ENCODE results near the gene STRA8. TPM values are rescaled to one million over a fixed set of nuclear protein-coding genes. Genes with fewer than 3 reads are reported as not detected.
A peak's percentile ranks its signal among the peaks of the same experiment; 100 is the strongest.

The STRA8 gene
- total RNA-seq, 1 donor from 2014 or later, result not detected

DNA sequence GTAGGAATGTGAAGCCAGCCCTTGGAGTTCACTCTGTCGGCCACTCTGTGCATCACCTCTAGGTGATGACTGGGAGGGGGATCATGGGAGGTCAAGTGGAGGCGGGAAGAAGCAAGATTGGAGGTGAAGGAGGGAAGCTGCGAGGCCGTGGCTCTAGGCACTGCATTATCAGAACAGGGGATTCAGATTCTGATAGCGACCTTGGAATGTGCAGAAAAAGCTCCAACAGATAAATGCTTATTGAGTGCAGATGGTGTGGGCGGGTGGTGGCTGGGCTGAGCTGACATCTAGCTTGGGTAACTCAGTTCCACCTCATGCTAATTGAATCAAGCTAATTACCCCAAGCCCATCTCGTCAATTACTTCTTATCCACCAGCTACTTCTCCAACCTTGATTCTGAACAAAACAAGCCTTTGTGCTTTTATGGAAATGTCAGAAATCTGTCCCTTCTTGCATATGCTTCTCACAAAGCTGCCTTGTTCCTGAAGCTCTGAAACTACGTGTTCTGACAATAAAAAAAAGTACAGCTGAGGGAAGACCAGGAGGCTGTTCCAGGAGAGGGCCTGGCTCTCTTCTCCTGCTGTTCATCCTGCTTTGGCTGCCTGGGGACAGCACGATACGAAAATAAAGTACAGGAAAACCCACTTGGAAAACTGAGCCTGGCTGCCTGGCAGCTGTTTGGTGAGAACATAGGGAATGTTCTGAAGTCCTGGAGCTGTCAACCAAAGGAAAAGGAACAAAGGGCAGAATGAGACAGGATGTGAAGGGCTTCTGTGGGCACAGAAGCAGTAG, 27.5 kb downstream of the STRA8 start:
- DNase-seq (ENCODE audit: low spot score in 2 of 2) (no peak), FAIRE-seq (no peak)

DNA sequence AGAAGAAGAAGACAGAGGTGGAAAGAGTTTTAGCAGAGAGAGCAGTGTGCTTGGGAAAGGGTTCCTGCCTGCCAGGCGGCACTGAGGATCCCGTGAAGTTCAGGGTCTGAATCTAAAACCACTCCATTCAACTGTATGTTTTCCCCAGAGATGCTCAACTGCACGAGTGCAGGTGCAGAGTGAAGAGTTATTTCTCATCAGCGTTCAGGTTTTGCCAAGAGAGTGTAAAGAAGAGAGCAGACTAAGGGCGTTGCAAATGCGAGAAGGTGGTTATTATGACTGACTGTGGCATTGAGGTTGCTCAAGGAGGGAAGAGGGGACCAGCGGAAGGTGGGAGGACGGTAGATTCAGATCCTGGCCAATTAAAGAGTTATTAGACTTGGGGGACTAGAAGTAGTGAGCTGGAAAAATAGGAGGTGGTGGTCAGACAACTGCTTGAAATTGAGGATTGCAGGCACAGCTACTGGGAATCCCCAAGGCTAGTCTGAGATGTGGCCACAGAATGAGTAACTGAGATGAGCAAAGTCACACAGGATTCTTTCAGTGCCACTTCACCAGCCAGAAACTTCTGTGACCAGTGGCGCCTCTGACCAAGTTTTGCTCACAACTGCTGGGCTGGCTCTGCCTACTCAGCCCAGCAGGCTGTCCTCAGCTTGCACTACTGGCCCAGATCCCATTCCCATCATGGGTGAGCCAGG, 29.1 kb downstream of the STRA8 start:
- FAIRE-seq (no peak), DNase-seq (ENCODE audit: low spot score in 2 of 2) (no peak)

DNA sequence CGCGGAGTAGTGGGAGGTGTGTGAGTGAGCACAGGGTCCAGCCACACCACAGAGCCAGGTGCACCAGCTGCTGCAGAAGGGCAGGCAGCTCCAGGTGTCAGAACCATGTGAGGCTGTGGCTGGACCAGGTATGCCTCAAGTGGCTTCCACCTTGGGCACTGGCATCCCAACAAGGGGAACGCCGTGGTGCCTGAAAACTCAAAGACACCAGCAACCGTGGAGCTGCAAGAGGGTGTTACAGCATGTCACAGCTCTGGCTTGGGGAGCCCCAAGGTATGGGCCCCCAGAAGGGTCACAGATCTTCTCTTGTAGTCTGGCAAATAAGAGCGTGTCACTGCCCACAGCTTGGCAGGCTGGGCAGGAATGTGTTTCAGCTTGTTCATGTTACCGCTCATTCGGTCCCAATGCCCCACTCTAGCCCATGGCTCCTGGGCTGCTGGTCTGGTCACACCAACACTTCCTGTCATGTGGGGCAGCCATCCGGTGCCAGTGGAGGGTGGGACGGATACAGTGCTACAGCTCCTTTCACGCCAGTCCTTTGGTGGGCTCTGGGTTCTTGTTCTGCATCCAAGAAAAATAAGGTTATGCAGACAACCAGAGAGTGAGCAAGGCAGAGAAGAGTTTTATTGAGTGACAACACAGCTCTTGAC, 29.8 kb downstream of the STRA8 start:
- DNase-seq (ENCODE audit: low spot score in 2 of 2) (no peak), FAIRE-seq (no peak)

DNA sequence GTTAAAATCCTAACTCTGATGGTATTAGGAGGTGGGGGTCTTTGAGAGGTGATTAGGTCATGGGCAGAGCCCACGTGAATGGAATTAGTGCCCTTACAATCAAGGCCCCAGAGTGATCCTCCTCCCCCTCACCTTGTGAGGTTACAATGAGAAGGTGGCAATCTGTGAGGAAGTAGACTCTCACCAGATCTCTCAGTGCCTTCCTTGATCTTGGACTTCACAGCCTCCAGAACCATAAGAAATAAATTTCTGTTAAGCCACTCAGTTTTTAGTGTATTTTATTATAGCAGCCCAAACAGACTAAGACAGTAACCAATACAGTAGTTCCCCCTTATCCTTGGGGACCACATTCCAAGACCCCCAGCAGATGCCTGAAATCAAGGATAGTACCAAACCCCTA, 32.0 kb downstream of the STRA8 start:
- DNase-seq (ENCODE audit: low spot score in 2 of 2) (no peak), FAIRE-seq (no peak)

DNA sequence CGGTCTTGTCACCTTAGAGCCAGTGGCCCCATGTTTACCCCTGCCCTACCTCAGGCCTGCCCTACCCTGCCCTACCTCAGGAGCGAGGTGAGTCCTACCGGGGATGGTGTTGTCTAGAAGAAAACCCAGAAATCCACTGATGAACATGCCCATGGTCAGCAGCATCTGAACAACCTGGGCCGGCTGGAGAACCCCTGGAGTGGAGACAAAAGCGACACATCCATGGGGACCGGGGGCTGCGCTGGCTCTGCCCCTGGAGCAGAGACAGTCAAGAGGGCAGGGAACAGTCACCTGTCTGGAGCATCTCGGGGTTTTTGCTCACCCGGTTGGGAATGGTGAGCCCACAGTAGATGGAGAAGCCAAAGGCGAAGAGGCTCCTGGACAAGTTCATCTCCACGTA, 36.3 kb downstream of the STRA8 start:
- DNase-seq (ENCODE audit: low spot score in 2 of 2), result no peak
- no peak for FAIRE-seq

DNA sequence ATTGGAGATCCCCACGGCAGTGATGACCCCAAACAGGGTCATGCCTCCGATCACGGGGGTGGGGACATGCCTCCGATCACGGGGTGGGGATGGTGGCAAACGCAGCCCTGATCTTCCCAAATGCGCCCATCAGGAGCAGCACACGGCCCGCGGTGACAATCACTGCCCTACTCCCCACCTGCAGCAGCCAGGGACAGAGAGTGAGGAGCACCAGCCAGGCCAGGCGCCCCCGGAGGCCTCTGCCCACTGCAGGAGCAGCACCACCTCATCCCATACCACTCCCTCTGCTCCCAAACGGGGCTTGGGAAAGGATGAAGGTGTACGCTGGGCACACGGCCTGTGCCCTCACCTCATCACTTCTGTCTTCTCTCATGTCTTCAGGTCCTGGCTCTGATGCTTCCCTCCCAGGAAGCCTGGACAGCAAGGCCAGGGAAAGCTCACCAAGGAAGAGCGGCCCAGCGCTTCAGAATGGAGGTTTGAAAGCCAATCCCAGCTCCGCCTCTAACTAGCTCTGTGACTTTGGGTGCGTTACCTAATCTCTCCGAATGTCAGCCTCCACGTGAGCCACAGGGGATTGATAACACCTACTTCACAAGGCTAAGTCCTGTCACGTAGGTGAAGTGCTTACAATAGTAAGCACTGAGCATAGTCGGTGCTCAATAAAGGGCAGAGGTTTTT, 37.1 kb downstream of the STRA8 start:
- FAIRE-seq, result no peak
- no peak for DNase-seq (ENCODE audit: low spot score in 2 of 2)

DNA sequence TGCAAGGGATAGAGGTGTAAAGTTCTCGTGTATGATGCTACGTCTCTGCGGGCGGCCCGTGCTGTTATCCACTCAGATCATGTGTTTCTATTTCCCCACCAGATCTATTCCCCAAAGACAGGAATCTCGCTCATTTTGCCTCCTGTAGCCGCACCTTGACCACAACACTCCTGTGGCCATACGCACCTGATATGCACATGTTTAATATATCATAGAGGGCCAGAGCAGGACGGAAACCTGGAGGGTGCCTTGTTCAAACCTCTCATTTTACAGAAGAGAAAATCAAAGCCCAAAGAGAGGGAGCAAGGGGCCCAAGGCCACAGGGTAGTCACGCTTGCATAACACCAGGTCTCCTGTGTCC, 37.6 kb downstream of the STRA8 start:
- FAIRE-seq, result no peak

DNA sequence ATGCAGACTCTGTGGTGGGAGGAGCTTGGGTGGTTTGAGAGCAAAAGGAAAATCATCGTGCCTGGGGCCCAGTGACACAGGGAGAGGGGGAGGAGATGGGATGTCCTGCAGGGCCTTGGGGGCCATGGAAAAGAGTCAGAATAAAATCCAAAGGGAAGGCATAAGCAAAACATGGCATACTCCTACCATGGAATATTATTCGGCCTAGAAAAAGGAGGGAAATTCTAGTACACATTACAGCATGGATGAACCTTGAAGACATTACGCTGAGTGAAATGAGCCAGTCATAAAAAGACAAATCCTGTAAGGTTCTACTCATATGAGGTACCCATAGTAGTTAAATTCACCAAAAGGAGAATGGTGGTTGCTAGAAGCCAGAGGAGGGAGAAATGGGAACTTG, 38.7 kb downstream of the STRA8 start:
- no peak for FAIRE-seq

More for the DNA sequence above, 37.6 kb downstream of the STRA8 start:
- no peak for DNase-seq (ENCODE audit: low spot score in 2 of 2)

DNA sequence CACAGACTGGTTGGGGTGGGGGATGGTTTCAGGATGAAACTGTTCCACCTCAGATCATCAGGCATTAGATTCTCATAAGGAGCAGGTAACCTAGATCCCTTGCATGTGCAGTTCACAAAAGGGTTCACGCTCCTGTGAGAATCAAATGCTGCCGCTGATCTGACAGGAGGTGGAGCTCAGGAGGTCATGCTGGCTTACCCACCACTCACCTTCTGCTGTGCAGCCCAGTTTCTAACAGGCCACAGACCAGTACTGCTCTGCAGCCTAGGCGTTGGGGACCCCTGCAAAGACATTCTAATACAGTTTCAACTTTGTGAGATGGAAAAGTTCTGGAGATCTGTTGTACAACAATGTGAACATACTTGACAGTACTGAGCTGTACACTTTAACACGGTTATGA, 39.9 kb downstream of the STRA8 start:
- DNase-seq (ENCODE audit: low spot score in 2 of 2), result no peak
- no peak for FAIRE-seq

More for the DNA sequence above, 38.7 kb downstream of the STRA8 start:
- no peak for DNase-seq (ENCODE audit: low spot score in 2 of 2)

DNA sequence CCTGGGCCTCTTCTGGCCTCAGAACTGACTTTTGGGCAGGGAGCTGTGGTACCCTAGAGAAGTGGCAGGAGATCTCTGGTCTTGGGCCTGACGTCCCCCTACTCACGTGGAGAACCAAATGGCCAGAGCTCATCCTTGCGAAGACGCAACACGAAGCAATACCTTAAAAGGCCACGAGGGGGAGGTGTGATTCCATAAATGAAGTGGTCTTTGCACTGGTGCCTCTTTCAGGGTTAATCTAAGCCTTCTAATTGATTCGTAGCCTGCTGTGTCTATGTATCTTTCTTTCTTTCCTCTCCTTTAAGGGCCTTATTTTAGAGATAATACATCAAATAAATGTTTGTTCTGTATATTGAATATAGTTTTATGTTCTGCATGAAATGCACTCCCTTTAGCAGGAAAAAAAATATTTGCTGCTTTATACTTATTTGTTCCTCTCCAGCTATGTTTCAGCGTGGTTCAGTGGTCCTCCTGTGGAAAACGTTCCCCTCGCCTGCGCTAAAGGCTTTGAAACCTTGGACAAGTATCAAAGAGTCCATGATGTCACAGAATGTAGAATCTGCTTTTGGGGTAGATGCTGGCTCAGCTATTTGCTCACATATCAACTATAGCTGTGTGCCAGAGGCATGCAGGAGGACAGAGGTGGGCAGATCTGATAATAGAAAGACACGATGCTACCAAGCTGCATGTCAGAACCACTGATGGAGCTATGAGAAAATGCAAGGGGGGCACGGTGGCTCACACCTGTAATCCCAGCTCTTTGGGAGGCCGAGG, 41.0 kb downstream of the STRA8 start:
- no peak for FAIRE-seq
- DNase-seq (ENCODE audit: low spot score in 2 of 2), result peak; percentile 63 to 68

DNA sequence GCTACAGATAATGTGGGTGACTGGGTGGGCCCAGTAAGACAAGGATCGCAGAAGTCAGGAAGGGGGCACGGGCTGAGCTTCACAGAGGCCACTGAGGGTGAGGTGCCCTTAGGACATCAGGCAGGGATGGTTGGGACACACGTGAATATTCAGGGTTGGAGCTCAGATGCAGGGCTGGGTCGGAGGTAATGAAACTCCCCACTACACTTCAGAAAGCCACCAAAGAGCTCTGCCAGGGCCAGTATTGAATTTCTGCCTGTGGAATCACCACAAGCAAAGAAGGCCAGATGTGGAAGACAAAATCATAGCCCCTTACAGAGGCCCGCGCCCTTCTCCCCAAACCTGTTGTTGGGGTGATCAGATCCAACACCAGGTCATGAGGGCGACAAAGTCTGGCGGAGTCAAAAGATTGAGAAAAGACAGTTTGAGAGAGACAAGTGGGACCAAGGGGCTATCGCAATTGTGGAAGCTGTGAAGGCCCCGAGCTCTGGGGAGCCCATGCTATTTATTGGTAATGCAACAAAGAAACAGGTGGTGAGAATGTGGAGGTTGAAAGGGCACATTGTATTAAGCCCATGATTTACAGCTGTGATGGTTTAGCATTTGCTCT, 42.4 kb downstream of the STRA8 start:
- DNase-seq (ENCODE audit: low spot score in 2 of 2), result no peak
- no peak for FAIRE-seq

DNA sequence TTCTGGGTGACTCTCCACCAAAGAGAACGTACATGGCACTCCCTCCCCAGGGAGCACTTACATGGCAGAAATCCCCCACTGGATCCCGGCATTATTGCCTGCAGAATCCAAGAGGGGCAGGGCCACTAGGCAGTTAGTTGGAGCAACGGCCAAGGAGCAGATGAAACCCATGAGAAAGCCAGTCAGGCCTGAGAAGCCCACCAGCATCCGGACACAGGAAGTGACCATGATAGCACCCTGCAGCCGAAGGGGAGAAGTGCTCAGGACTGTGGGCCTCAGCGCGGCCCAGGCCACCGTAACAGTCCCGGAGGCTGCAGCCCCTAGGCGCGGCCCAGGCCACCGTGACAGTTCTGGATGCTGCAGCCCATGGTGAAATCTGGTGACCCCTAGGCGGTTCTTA, 43.5 kb downstream of the STRA8 start:
- no peak for DNase-seq (ENCODE audit: low spot score in 2 of 2)
- no peak for FAIRE-seq

DNA sequence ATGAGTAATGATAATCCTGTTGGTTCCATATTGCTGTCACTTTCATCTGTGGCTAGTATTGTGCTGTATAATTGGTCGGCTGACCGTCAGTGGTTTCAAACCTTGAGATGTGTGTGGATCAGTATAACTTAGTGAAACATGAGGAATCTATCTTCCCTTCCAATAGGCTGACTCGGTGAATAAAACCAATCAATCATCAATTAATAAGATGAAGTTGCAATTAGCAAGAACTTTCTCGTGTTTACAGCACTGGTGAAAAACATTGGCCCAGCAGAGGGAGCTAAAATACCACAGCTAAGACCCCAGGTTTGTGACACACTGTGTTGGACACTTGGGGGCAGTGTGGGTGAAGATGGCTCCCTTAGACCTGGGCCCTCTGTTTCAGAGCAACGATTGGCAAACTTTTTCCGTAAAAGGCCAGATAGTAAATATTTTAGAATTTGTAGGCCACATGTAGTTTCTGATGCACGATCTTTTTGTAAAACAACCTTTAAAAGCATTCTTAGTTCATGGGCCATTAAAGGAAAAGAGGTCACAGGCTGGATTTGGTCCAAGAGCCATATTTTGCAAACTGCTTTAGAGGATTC, 47.8 kb downstream of the STRA8 start:
- FAIRE-seq, result peak; percentile 86
- peak; percentile 75 to 78 for DNase-seq (ENCODE audit: low spot score in 2 of 2)

DNA sequence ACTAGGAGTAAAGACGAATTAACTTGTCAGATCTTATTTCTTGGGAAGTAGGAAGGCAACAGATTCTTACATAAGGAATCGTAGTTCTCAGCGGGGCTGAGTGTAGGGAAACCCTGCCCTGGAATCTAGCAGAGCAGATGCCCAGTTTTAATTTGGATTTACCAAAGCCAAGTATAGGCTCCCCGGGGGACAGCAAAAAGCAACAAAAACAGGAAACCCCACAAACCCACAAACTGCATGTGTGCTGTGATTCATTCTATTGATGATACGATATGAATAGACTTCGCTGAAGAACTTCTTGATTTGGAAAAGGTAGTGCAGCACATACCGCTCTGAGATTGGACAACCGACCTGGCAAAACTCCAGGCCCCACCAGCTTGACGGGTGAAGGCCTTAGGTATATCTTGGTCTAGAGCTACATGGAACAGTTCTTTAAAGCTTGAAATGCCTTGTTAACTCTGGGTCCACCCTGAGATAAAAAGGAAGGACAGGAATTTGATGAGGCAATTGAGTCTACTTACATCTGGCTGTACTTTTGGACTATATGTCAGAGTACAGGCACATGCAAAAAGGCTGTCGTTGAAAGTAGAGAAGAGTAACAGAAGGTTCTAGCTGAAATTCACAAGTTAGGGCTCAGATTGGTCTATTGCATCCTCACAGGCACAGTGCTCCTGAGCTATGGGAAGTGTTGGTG, 49.1 kb downstream of the STRA8 start:
- DNase-seq (ENCODE audit: low spot score in 2 of 2), result no peak
- FAIRE-seq, result no peak

DNA sequence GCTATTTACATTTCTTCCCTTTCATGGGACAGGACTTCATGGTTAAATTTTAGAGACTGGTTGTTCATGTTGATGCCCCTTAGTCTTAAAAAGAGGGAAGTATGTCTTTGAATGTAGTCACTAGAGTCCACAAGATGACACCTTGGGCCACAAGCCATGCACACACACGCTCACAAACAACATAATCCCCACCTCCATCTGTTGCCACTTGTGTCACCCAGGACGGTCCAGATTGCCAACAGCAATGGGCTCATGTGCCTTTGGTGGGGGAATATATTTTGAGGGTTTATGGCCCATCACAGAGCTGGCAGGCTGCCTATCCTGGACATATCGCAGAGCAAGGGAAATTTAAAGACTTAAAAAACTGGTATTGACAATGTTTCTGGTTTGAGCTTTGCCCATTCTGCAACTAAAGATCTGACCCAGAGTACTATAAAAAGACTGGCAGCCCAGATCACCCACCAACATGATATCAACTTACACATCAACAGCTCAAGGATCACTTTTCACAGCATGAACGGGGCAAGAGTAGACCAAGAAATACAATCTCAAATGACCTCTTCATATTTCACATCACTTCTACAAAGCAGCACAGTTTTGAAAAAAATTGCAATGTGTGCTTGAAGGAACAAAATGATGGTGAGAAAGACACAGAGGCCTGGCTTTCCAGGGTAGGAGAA, 50.5 kb downstream of the STRA8 start:
- no peak for DNase-seq (ENCODE audit: low spot score in 2 of 2)
- no peak for FAIRE-seq

DNA sequence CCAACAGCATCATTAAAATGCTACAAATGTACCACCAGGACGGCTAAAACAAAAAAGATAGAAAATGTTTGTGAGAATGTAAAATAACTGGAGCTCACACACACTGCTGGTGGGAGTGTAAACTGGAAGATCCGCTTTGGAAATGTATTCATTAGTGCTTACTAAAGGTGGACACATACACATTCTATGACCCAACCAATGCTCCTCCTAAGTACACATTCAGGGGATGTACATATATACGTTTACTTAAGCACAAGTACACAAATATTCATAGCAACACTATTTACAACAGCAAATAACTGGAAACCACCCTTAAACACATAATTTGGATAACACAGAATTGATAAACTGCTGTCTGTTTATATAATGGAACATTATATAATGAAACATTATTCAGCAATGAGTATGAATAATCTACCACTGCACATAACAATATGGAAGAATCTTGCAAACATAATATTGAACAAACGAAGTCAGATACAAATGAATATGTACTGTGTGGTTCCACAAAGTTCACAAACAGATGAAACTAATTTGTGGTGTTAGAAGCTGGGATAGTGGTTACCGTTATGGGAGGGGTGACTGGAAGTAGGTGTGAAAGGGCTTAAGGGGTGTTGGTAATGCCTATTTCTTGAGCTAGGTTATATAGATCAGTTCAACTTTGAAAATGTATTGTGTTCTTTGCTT, 52.1 kb downstream of the STRA8 start:
- FAIRE-seq (no peak), DNase-seq (ENCODE audit: low spot score in 2 of 2) (no peak)

DNA sequence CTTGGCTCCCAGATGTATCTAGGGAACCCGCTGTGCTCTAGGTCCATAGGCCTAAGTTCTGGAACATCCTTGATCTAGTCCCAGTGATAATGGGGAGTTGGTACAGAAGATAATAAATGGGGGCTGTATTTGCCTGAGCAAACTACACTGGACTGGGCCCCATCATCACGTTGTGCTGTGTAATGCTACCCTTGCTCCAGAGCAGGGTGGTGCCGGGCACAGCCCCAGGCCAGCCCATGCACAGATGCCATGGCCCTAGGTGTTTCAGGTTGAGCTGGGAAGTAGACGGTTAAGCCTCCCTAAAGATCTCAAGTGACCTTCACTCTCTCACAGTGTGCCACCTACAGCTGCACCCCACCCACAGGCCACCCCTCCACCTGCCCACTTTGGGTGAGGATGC, 53.2 kb downstream of the STRA8 start:
- DNase-seq (ENCODE audit: low spot score in 2 of 2) (no peak), FAIRE-seq (no peak)

DNA sequence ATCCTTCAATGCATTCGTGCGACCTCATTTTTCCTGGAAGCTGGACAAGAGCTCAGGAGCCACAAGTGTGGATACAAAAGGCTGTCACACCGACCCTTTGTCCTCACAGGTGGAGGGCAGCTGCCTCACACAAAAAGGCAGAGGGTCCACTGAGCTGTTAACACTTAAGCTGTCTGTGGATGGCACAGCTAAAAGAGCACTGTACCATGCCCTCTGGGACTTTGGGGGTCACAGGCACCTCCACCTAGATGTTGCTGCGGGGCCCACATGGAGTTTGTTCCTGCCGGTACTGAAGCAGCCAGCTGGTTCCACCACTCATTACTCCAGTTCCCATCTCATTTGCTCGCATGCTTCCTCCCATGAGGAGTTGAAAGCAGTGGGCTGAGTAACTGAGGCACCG, 57.0 kb downstream of the STRA8 start:
- no peak for DNase-seq (ENCODE audit: low spot score in 2 of 2)
- FAIRE-seq, result no peak
